GM19372 (cell line): Measurements from ENCODE around the gene LPO.

Experiments
- ATAC-seq: cut with Tn5 transposase; IDR thresholded peaks from one replicate; pipeline ENCODE4 v1.9.1; 2021; ENCODE audit warnings: mild to moderate bottlenecking, low read depth, moderate library complexity; ENCODE audit not compliant: unreplicated experiment

Gene LPO

GRCh38 chr17:58238147-58238634 lies at the start of gene LPO:
Gene LPO (plus strand): TSS chr17:58238584. CDS start chr17:58242980, 4,396 bp downstream.
- ATAC-seq = no peak

- ATAC-seq = no peak
Observed at GRCh38 chr17:58189436-58190146, 48.8 kb upstream of the LPO start.

- ATAC-seq = no peak
Observed at GRCh38 chr17:58191241-58191896, 47.0 kb upstream of the LPO start.

- ATAC-seq = no peak
Observed at GRCh38 chr17:58192612-58193011, 45.8 kb upstream of the LPO start, which contains the start of gene EPX. Gene EPX (plus strand): TSS chr17:58192726. CDS start chr17:58192847, 121 bp downstream.

GRCh38 chr17:58193641-58194255 lies 44.6 kb upstream of the LPO start:
- no peak for ATAC-seq

GRCh38 chr17:58195518-58196123 lies 42.8 kb upstream of the LPO start:
- ATAC-seq = no peak

- no peak for ATAC-seq
Observed at GRCh38 chr17:58196610-58197009, 41.8 kb upstream of the LPO start.

GRCh38 chr17:58200024-58200633 lies 38.3 kb upstream of the LPO start:
- ATAC-seq = no peak

GRCh38 chr17:58202859-58203258 lies 35.5 kb upstream of the LPO start:
- ATAC-seq = no peak

- no peak for ATAC-seq
Observed at GRCh38 chr17:58204796-58205195, 33.6 kb upstream of the LPO start.

GRCh38 chr17:58205936-58206335 lies 32.4 kb upstream of the LPO start:
- no peak for ATAC-seq

GRCh38 chr17:58207451-58207850 lies 30.9 kb upstream of the LPO start:
- ATAC-seq = no peak

- no peak for ATAC-seq
Observed at GRCh38 chr17:58208344-58208743, 30.0 kb upstream of the LPO start.

GRCh38 chr17:58210922-58211321 lies 27.5 kb upstream of the LPO start:
- ATAC-seq = no peak

GRCh38 chr17:58215685-58216084 lies 22.7 kb upstream of the LPO start:
- no peak for ATAC-seq

GRCh38 chr17:58217766-58218165 lies 20.6 kb upstream of the LPO start:
- no peak for ATAC-seq

- peak; percentile 99 for ATAC-seq
Observed at GRCh38 chr17:58219007-58219788, 19.2 kb upstream of the LPO start, which contains the start of gene MKS1. Gene MKS1 (minus strand): TSS chr17:58219255. CDS start chr17:58219230, 25 bp downstream.

GRCh38 chr17:58219789-58220183 lies 18.6 kb upstream of the LPO start:
- no peak for ATAC-seq

GRCh38 chr17:58224315-58224714 lies 14.1 kb upstream of the LPO start:
- no peak for ATAC-seq

- ATAC-seq = no peak
Observed at GRCh38 chr17:58227733-58228132, 10.7 kb upstream of the LPO start.
